Measurements from ENCODE around the gene CARMIL3. TPM values are rescaled to one million over a fixed set of nuclear protein-coding genes. Genes with fewer than 3 reads are reported as not detected.
"Not testable (repeated sequence)": the region's sequence is repeated elsewhere in the genome, so short reads cannot be mapped to it uniquely, and the experiment has no call there.

CARMIL3 gene
- total and polyA plus RNA-seq, 2 donors: 0.33 to 1.5 TPM

DNA sequence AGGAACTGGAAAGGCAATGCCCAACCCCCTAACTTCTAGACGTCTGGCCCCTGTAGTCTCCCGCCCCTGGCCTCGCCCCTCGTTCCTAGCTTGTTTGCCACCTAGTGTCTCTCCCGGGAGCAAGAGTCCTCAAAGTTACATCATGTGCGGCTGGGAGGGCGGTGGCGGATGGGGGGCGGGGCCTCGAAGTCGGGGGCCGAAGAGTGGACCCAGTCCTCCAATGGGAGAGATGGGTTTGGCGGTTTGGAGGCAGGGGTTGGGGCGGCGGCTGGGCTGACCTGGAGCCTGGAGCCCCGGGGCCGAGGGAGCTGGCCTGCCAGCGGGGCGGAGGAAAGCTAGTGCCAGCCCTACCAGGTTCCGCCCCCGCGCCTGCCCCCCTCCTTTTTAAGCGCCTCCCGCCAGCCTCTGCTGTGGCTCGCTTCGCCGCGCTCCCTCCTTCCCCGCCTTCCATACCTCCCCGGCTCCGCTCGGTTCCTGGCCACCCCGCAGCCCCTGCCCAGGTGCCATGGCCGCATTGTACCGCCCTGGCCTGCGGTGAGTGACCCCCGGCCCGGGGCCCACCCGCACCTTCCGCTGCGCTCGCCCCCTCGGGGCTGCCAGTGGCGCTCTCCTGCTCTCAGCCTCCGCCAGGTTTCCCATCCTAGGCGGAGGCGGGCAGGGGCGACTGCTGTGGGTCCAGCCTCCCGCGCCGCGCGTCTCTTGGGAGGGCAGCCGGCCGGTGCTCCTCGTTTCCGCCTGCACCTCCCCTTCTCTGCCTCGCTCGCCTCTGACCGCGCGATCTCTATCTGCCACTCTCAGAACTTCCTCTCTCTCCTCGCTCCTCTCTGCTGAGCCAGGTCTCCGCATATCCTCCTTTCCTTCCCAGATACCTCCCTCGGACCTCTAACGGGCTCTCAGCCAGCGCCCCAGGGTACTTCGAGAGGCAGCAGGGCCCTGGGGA, 42.4 kb downstream of the CARMIL3 start, which contains the start of gene PCK2:
Gene PCK2, plus strand, starts transcription at position 411 of the 940 bp plus-strand sequence. Its CDS starts 95 bp downstream, at position 506.
- peak; percentile 48 for DNase-seq (ENCODE audit: extremely low spot score)
- Histone ChIP-seq H3K4me1 (ENCODE audit: insufficient read depth) (no peaks in the 10 kb centered on the region), H3K36me3 (ENCODE audit: insufficient read depth) (no peaks in the 10 kb centered on the region), H3K4me3 (ENCODE audit: low read depth, low read length) (peak within 1 kb of the TSS; percentile 80), H3K27ac (ENCODE audit: low read depth) (peak within 1 kb of the TSS; percentile 96)
- WGBS: under 1% methylated on average over 68 of the region's 68 CpGs

- WGBS: 25% methylated on average over 14 of the region's 14 CpGs
- H3K4me3 ChIP-seq (ENCODE audit: low read depth, low read length): peak overlapping the region; percentile 80
Observed at GRCh38 chr14:24094841-24095270, 43.0 kb downstream of the CARMIL3 start.

GRCh38 chr14:24095271-24096068, 43.7 kb downstream of the CARMIL3 start:
- peak overlapping the region; percentile 80 for H3K4me3 ChIP-seq (ENCODE audit: low read depth, low read length)
- no peaks in the 10 kb centered on the region for H3K36me3 ChIP-seq (ENCODE audit: insufficient read depth)
- peak overlapping the region; percentile 96 for H3K27ac ChIP-seq (ENCODE audit: low read depth)
- DNase-seq (ENCODE audit: extremely low spot score): no peak
- H3K4me1 ChIP-seq (ENCODE audit: insufficient read depth): no peaks in the 10 kb centered on the region
- WGBS: 60% methylated on average over 12 of the region's 12 CpGs

More at GRCh38 chr14:24094841-24095270, 43.0 kb downstream of the CARMIL3 start:
- Histone ChIP-seq H3K4me1 (ENCODE audit: insufficient read depth) (no peaks in the 10 kb centered on the region), H3K36me3 (ENCODE audit: insufficient read depth) (no peaks in the 10 kb centered on the region), H3K27ac (ENCODE audit: low read depth) (peak overlapping the region; percentile 96)
- no peak for DNase-seq (ENCODE audit: extremely low spot score)

DNA sequence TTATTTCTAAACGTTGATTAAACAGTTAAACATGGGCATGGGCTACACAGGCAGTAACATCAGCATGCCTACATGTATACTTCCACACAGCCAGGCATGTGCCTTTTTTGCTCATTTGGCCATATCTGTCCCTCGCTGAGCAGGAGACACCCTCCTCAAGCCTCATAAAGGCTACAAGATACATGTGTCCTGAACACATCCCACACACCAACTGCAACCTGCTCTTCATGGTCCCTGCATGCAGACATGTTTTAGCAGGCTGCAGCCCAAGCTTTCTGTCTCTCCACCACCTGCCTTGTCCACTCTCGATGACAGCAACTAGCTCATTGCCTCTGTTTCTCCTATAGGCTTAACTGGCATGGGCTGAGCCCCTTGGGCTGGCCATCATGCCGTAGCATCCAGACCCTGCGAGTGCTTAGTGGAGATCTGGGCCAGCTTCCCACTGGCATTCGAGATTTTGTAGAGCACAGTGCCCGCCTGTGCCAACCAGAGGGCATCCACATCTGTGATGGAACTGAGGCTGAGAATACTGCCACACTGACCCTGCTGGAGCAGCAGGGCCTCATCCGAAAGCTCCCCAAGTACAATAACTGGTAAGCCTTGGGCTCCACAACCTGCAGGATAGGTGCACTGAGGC, 44.9 kb downstream of the CARMIL3 start:
- WGBS: 96% methylated on average over 8 of the region's 8 CpGs
- H3K27ac ChIP-seq (ENCODE audit: low read depth): no peak overlapping the region

GRCh38 chr14:24098229-24098926, 46.6 kb downstream of the CARMIL3 start:
- no peak overlapping the region for H3K4me3 ChIP-seq (ENCODE audit: low read depth, low read length)
- no peaks in the 10 kb centered on the region for H3K4me1 ChIP-seq (ENCODE audit: insufficient read depth)
- H3K36me3 ChIP-seq (ENCODE audit: insufficient read depth): no peaks in the 10 kb centered on the region
- DNase-seq (ENCODE audit: extremely low spot score): no peak
- H3K27ac ChIP-seq (ENCODE audit: low read depth): no peak overlapping the region
- 95% methylated on average over 16 of the region's 16 CpGs for WGBS

More for the DNA sequence above, 44.9 kb downstream of the CARMIL3 start:
- H3K36me3 ChIP-seq (ENCODE audit: insufficient read depth): no peaks in the 10 kb centered on the region
- no peak for DNase-seq (ENCODE audit: extremely low spot score)
- H3K4me3 ChIP-seq (ENCODE audit: low read depth, low read length): no peak overlapping the region
- H3K4me1 ChIP-seq (ENCODE audit: insufficient read depth): no peaks in the 10 kb centered on the region

DNA sequence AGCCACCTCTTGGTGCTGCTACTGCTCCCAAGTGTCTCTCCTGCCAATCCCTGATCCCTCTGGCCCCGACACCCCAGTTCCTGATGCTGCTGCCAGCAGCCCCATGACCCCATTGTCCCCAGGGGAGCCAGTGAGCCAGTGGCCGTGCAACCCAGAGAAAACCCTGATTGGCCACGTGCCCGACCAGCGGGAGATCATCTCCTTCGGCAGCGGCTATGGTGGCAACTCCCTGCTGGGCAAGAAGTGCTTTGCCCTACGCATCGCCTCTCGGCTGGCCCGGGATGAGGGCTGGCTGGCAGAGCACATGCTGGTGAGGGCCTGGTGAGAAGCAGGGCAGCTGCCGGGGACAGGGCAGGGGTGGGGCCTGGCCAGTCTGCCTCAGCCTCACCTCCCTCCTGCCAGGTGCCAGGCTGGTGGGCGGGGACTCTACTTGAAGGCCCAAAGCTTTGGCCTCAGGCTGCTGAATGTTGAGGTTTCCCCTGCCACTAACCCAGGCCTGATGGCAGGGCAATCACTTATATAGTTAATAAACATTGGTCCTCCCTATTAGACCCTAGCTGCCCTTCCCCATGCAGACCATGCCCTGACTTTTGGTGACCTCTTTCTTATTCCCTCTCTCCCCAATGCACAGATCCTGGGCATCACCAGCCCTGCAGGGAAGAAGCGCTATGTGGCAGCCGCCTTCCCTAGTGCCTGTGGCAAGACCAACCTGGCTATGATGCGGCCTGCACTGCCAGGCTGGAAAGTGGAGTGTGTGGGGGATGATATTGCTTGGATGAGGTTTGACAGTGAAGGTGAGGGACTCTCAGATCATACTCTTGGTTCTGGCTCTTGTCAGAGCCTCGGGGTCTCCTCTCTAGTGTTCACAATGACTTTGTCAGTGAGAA, 47.4 kb downstream of the CARMIL3 start:
- Histone ChIP-seq H3K36me3 (ENCODE audit: insufficient read depth) (no peaks in the 10 kb centered on the region), H3K4me1 (ENCODE audit: insufficient read depth) (no peaks in the 10 kb centered on the region), H3K4me3 (ENCODE audit: low read depth, low read length) (no peak overlapping the region), H3K27ac (ENCODE audit: low read depth) (no peak overlapping the region)
- WGBS: 90% methylated on average over 17 of the region's 17 CpGs
- DNase-seq (ENCODE audit: extremely low spot score): no peak

DNA sequence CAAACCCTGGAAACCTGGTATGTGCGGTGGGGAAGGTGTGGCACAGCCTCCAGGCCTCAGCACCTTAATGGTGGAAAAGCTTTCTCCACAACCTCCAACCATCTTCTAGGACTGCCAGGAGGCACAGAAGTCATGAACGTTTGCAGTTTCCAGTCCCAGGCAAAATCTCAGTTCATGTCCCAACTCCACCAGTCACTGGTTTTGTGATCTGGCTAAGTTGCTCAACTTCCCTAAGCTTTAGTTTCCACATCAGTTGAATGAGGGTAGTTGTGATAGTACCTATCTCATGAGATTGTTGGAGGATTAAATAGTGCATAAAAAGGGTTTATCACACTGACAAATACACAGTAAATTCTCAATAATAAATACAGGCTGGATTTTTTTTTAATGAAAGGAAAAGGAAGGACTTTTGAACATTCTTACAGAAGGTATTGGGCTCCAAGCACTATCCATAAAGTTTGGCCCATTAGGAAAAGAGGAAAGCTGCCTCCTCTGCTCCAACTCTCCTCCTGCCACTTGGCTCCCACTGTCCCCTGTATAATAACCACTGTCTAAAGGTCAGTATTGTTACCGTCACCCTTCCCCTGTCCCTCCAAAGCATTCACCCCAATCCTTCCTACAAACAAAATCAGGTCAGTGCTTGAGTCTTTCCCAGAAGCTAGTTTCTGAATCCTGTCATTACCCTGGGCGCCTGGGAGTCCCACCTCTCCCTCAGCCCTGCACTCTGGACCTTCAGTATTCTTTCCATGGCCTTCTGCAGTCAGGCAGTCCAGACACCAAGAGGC, 48.6 kb downstream of the CARMIL3 start:
- 85% methylated on average over 4 of the region's 4 CpGs for WGBS
- Histone ChIP-seq H3K4me1 (ENCODE audit: insufficient read depth) (no peaks in the 10 kb centered on the region), H3K4me3 (ENCODE audit: low read depth, low read length) (no peak overlapping the region), H3K36me3 (ENCODE audit: insufficient read depth) (no peaks in the 10 kb centered on the region), H3K27ac (ENCODE audit: low read depth) (no peak overlapping the region)
- DNase-seq (ENCODE audit: extremely low spot score): no peak

- WGBS: 96% methylated on average over 3 of the region's 3 CpGs
- Histone ChIP-seq H3K36me3 (ENCODE audit: insufficient read depth) (no peaks in the 10 kb centered on the region), H3K4me1 (ENCODE audit: insufficient read depth) (no peaks in the 10 kb centered on the region), H3K4me3 (ENCODE audit: low read depth, low read length) (no peak overlapping the region), H3K27ac (ENCODE audit: low read depth) (no peak overlapping the region)
- DNase-seq (ENCODE audit: extremely low spot score): no peak
Observed at GRCh38 chr14:24100982-24101494, 49.2 kb downstream of the CARMIL3 start.

DNA sequence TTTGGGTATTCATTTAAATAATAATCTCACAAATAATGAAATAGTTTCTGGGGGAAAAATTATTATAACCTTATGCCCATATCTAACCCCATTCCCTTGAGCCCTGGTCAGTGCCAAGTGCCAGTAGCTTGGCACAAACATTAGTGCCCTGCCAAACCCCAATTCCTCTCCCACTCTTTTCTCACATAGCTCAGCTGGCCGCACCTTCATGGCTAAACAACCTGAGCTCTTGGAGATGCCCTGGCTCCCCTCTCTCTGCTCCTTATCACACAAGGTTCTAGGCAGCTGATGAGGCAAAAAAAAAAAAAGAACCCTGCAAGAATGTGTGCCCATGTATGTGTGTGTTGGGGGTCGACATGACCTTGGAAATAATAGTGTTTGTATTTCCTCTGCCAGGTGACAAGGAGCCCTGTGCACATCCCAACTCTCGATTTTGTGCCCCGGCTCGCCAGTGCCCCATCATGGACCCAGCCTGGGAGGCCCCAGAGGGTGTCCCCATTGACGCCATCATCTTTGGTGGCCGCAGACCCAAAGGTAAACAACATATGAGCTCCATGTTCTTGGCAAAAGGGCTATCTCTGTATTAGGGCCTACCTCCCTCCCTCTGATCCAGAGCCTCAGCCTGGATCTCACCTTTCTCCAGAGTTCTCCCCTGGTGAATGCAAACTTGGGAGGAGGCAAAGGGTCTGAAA, 50.7 kb downstream of the CARMIL3 start:
- no peaks in the 10 kb centered on the region for H3K4me1 ChIP-seq (ENCODE audit: insufficient read depth)
- no peak for DNase-seq (ENCODE audit: extremely low spot score)
- no peak overlapping the region for H3K27ac ChIP-seq (ENCODE audit: low read depth)
- no peak overlapping the region for H3K4me3 ChIP-seq (ENCODE audit: low read depth, low read length)
- 93% methylated on average over 7 of the region's 7 CpGs for WGBS
- no peaks in the 10 kb centered on the region for H3K36me3 ChIP-seq (ENCODE audit: insufficient read depth)

DNA sequence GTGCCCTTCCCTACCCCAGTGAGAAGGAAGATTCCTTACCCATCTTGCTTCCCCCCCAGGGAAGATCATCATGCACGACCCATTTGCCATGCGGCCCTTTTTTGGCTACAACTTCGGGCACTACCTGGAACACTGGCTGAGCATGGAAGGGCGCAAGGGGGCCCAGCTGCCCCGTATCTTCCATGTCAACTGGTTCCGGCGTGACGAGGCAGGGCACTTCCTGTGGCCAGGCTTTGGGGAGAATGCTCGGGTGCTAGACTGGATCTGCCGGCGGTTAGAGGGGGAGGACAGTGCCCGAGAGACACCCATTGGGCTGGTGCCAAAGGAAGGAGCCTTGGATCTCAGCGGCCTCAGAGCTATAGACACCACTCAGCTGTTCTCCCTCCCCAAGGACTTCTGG, 51.6 kb downstream of the CARMIL3 start:
- 93% methylated on average over 13 of the region's 13 CpGs for WGBS
- H3K4me3 ChIP-seq (ENCODE audit: low read depth, low read length): no peak overlapping the region
- H3K36me3 ChIP-seq (ENCODE audit: insufficient read depth): no peaks in the 10 kb centered on the region
- no peak overlapping the region for H3K27ac ChIP-seq (ENCODE audit: low read depth)
- no peak for DNase-seq (ENCODE audit: extremely low spot score)
- no peaks in the 10 kb centered on the region for H3K4me1 ChIP-seq (ENCODE audit: insufficient read depth)

- not testable (repeated sequence) for H3K36me3 ChIP-seq (ENCODE audit: insufficient read depth); H3K4me3 ChIP-seq (ENCODE audit: low read depth, low read length); DNase-seq (ENCODE audit: extremely low spot score); H3K4me1 ChIP-seq (ENCODE audit: insufficient read depth); H3K27ac ChIP-seq (ENCODE audit: low read depth)
- WGBS: 90% methylated on average over 8 of the region's 8 CpGs
Observed at GRCh38 chr14:24105609-24106239, 53.9 kb downstream of the CARMIL3 start.

Measured in urinary bladder (tissue), 4 donors.